Measurements from ENCODE around the gene UBFD1. TPM values are rescaled to one million over a fixed set of nuclear protein-coding genes. Genes with fewer than 3 reads are reported as not detected.
"Not testable (repeated sequence)": the region's sequence is repeated elsewhere in the genome, so short reads cannot be mapped to it uniquely, and the experiment has no call there.

The UBFD1 gene, protein sequence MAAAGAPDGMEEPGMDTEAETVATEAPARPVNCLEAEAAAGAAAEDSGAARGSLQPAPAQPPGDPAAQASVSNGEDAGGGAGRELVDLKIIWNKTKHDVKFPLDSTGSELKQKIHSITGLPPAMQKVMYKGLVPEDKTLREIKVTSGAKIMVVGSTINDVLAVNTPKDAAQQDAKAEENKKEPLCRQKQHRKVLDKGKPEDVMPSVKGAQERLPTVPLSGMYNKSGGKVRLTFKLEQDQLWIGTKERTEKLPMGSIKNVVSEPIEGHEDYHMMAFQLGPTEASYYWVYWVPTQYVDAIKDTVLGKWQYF
- 1 to 10 TPM; 3.8 to 7.5 TPM for polyA plus RNA-seq

DNA sequence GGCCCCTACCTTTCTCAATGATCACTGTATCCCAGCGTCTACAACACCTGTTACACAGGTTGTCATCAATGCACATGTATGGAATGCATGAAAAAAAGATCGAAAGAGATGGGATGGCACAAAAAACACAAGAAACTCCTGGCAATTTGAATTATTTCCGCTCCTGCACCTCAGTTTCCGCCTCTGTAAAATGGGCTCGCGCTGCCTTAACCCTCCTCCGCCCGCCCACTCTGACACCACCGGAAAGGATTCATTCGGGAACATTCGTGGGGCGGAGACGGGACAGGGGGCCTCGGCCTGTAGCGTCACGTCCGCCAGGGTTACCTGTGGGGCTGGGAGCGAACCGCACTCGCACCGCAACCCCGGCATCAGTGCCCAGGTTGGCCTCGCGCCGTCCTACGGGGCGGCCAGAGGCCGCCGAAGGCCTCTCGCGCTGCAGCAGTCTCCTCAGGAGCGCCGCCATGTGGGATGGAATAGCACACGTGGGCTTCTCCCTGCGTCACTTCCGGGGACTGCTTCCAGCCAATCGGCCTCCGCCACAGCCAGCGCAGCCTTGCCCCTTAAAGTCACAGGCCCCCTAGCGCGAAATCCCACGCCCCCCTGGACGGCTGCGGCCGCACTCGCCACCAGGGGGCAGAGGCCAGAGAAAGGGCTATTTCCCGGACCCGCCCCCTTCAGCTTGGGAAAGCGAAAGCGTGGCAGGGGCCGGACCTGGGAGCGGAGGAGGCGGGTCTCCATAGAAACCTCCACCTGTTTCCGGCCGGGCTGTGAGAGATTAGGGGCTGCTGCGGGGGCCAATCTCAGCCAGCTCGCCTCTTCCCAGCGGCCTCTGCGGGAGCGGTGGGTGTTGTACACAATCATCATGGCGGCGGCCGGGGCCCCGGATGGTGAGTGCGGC is at the start of gene UBFD1, which contains the start of gene EARS2:
Gene UBFD1 (plus strand): TSS at position 847 of the 898 bp plus-strand sequence. CDS start 16 bp downstream, at position 863.
Gene EARS2 (minus strand): TSS at position 470 of the 898 bp plus-strand sequence. CDS start 7 bp downstream, at position 463.
- H3K4me1 ChIP-seq (ENCODE audit: control insufficient read depth in 2 of 2, insufficient read depth in 2 of 2, low read length in 1 of 2), result no peaks in the 10 kb centered on the region
- 1 to 2% methylated on average over 64 to 65 of the region's 65 CpGs for WGBS, 2 donors
- peak within 1 kb of the TSS; percentile 96 to 98 for H3K4me3 ChIP-seq (ENCODE audit: low read depth in 1 of 2, low read length in 2 of 2)
- no peaks in the 10 kb centered on the region for H3K27me3 ChIP-seq (ENCODE audit: control insufficient read depth in 1 of 2, insufficient read depth in 2 of 2, low read length in 2 of 2)
- no peaks in the 10 kb centered on the region for H3K9me3 ChIP-seq (ENCODE audit: control insufficient read depth in 2 of 2, insufficient read depth in 1 of 2, low read depth in 1 of 2, low read length in 1 of 2)
- peak within 1 kb of the TSS; percentile 81 to 91 for H3K27ac ChIP-seq (ENCODE audit: low read depth in 2 of 2, low read length in 1 of 2)
- peaks cover 7 to 11% of the 10 kb centered on the region in 2 donors for H3K36me3 ChIP-seq (ENCODE audit: control insufficient read depth in 2 of 2, insufficient read depth in 2 of 2, low read length in 1 of 2)

DNA sequence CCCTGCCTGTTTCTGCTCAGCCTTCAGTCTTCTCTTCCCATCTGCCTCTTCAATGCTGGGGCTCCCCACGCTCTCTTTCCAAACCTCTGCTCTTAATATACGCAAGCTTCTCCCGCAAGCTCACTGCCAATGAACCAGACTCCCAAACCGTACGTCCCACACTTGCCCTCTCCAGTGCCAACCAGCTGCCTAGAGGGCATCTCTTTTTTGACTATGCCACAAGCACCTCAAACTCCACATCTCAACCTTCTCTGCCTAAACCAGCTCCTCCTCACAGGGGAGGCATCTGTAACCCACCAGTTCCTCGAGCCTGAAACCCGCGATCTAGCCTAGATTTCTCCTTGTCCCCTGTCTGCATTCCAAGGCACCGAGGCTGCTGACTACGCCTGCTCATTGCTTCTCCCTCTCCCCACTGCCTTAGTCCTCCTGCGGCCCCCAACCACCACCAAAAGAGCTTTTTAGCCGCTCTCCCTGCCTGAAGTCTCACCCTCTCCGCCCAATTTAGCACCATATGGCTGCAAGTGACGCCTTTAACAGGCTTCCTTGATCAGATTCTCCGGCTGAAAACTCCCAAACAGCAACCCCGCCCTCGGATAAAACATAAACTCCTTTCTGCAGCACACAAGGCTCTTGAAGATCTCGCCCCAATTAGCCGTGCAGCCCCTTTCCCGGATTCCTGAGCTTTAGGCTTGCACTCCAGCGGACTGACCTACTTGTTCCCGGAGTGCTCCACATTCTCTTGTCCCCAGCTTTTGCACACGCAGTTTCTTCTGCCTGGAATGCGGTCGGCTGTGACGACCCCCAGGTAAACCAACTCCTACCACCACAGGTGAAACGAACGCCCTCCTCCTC is 48.7 kb upstream of the UBFD1 start:
- no peaks in the 10 kb centered on the region for H3K36me3 ChIP-seq (ENCODE audit: control insufficient read depth in 2 of 2, insufficient read depth in 2 of 2, low read length in 1 of 2)
- no peaks in the 10 kb centered on the region for H3K27me3 ChIP-seq (ENCODE audit: control insufficient read depth in 1 of 2, insufficient read depth in 2 of 2, low read length in 2 of 2)
- H3K4me3 ChIP-seq (ENCODE audit: low read depth in 1 of 2, low read length in 2 of 2), result peak overlapping the region; percentile 40 to 76
- peaks cover 3 to 21% of the 10 kb centered on the region in 2 donors for H3K4me1 ChIP-seq (ENCODE audit: control insufficient read depth in 2 of 2, insufficient read depth in 2 of 2, low read length in 1 of 2)
- 16 to 20% methylated on average over 28 of the region's 28 CpGs for WGBS, 2 donors
- H3K27ac ChIP-seq (ENCODE audit: low read depth in 2 of 2, low read length in 1 of 2), result peak overlapping the region in 1 of 2 donors; percentile 73
- H3K9me3 ChIP-seq (ENCODE audit: control insufficient read depth in 2 of 2, insufficient read depth in 1 of 2, low read depth in 1 of 2, low read length in 1 of 2), result no peaks in the 10 kb centered on the region

DNA sequence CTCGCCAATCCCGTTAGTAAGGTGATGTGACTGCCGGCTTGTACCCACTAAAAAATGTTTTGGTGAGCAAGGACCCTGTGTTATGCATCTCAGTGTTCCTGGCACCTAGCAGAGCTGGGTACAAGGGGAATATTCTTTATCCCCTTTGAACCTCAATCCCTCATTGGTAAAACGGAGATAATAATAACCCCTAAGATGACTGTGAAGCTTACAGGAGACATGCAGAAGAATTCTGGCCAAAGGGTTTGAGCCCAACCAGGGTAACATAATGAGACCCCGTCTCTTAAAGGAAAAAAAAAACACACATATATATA is 48.1 kb upstream of the UBFD1 start:
- Histone ChIP-seq H3K9me3 (ENCODE audit: control insufficient read depth in 2 of 2, insufficient read depth in 1 of 2, low read depth in 1 of 2, low read length in 1 of 2) (no peaks in the 10 kb centered on the region), H3K4me1 (ENCODE audit: control insufficient read depth in 2 of 2, insufficient read depth in 2 of 2, low read length in 1 of 2) (peaks cover 3 to 20% of the 10 kb centered on the region in 2 donors), H3K36me3 (ENCODE audit: control insufficient read depth in 2 of 2, insufficient read depth in 2 of 2, low read length in 1 of 2) (no peaks in the 10 kb centered on the region), H3K27me3 (ENCODE audit: control insufficient read depth in 1 of 2, insufficient read depth in 2 of 2, low read length in 2 of 2) (no peaks in the 10 kb centered on the region), H3K27ac (ENCODE audit: low read depth in 2 of 2, low read length in 1 of 2) (peak overlapping the region in 1 of 2 donors; percentile 73), H3K4me3 (ENCODE audit: low read depth in 1 of 2, low read length in 2 of 2) (peak overlapping the region; percentile 40 to 76)
- 5 to 9% methylated on average over 5 of the region's 5 CpGs for WGBS, 2 donors

DNA sequence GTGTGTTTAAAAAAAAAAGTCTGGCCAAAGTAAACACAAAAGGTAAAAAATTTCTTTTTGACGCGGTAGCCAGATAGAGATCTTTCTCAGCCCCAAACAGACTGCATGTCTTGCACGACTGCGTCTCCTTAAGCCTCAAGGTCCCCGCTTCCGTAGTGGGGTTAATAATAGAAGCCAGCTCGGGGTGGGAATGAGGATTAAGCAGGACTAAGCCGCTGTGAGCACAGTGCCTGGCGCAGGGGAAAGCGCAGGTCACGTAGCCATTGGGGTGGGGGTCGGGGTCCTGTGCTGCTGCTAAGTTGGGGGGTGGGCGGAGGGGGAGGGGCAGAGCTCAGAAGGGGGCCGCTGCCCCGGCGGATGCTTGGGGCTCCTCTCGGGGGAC is 47.8 kb upstream of the UBFD1 start:
- H3K4me1 ChIP-seq (ENCODE audit: control insufficient read depth in 2 of 2, insufficient read depth in 2 of 2, low read length in 1 of 2), result peaks cover 3 to 16% of the 10 kb centered on the region in 2 donors
- 1 to 2% methylated on average over 16 to 17 of the region's 17 CpGs for WGBS, 2 donors

DNA sequence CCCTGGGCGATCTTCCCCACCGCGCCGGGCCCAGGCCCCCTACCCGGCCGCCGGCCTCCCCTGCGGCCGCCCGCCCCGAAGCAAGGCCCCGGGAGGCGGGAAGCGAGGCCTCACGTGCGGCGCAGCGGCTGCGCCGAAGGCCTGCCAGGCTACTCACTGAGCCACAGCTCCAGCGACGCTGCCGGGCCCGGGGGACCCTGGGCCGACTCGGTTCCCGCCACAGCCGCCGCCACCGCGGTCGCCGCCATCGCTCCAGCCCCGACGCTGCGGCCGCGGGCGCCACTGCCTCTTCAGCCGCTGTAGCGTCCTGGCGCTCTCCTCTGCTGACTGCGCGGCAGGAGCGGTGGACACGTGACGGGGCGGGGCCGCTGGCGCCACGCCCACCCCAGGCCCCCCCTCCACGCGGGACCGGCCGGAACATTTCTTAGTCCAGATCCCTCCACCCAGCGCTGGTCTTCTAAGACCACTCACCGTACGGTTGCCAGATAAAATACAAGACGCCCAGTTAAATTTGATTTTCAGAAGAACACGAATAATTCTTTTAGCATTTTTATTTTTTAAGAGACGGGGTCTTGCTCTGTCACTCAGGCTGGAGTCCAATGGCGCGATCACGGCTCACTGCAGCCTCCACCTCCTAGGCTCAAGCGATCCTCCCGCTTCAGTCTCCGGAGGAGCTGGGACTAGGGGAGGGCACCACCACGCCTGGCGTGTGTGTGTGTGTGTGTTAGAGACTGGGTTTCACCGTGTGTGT is 47.2 kb upstream of the UBFD1 start, which contains the start of gene GGA2:
Gene GGA2 (minus strand): TSS at position 331 of the 751 bp plus-strand sequence. CDS start 83 bp downstream, at position 248.
- H3K27me3 ChIP-seq (ENCODE audit: control insufficient read depth in 1 of 2, insufficient read depth in 2 of 2, low read length in 2 of 2), result no peaks in the 10 kb centered on the region
- H3K36me3 ChIP-seq (ENCODE audit: control insufficient read depth in 2 of 2, insufficient read depth in 2 of 2, low read length in 1 of 2), result no peaks in the 10 kb centered on the region
- 0 to 1% methylated on average over 42 to 71 of the region's 71 CpGs for WGBS, 2 donors
- peak within 1 kb of the TSS; percentile 74 to 81 for H3K27ac ChIP-seq (ENCODE audit: low read depth in 2 of 2, low read length in 1 of 2)
- peaks cover 0 to 14% of the 10 kb centered on the region in 2 donors for H3K4me1 ChIP-seq (ENCODE audit: control insufficient read depth in 2 of 2, insufficient read depth in 2 of 2, low read length in 1 of 2)
- no peaks in the 10 kb centered on the region for H3K9me3 ChIP-seq (ENCODE audit: control insufficient read depth in 2 of 2, insufficient read depth in 1 of 2, low read depth in 1 of 2, low read length in 1 of 2)
- H3K4me3 ChIP-seq (ENCODE audit: low read depth in 1 of 2, low read length in 2 of 2), result peak within 1 kb of the TSS; percentile 76 to 90

More for the DNA sequence above, 47.8 kb upstream of the UBFD1 start:
- Histone ChIP-seq H3K27ac (ENCODE audit: low read depth in 2 of 2, low read length in 1 of 2) (peak overlapping the region; percentile 74 to 81), H3K36me3 (ENCODE audit: control insufficient read depth in 2 of 2, insufficient read depth in 2 of 2, low read length in 1 of 2) (no peaks in the 10 kb centered on the region), H3K4me3 (ENCODE audit: low read depth in 1 of 2, low read length in 2 of 2) (peak overlapping the region; percentile 76 to 90), H3K9me3 (ENCODE audit: control insufficient read depth in 2 of 2, insufficient read depth in 1 of 2, low read depth in 1 of 2, low read length in 1 of 2) (no peaks in the 10 kb centered on the region), H3K27me3 (ENCODE audit: control insufficient read depth in 1 of 2, insufficient read depth in 2 of 2, low read length in 2 of 2) (no peaks in the 10 kb centered on the region)

DNA sequence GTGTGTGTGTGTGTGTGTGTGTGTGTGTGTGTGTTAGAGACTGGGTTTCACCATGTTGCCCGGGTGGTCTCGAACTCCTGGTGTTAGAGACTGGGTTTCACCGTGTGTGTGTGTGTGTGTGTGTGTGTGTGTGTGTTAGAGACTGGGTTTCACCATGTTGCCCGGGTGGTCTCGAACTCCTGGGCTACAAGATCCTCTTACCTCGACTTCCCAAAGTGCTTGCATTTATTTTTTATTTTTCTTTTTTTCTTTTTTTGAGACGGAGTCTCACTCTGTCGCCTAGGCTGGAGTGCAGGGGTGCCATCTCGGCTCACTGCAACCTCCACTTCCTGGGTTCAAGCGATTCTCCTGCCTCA is 46.6 kb upstream of the UBFD1 start:
- H3K36me3 ChIP-seq (ENCODE audit: control insufficient read depth in 2 of 2, insufficient read depth in 2 of 2, low read length in 1 of 2); H3K27me3 ChIP-seq (ENCODE audit: control insufficient read depth in 1 of 2, insufficient read depth in 2 of 2, low read length in 2 of 2); H3K27ac ChIP-seq (ENCODE audit: low read depth in 2 of 2, low read length in 1 of 2); H3K9me3 ChIP-seq (ENCODE audit: control insufficient read depth in 2 of 2, insufficient read depth in 1 of 2, low read depth in 1 of 2, low read length in 1 of 2): not testable (repeated sequence)
- peaks cover 0 to 14% of the 10 kb centered on the region in 2 donors for H3K4me1 ChIP-seq (ENCODE audit: control insufficient read depth in 2 of 2, insufficient read depth in 2 of 2, low read length in 1 of 2)
- 72 to 78% methylated on average over 10 of the region's 10 CpGs for WGBS, 2 donors
- peak overlapping the region; percentile 76 to 90 for H3K4me3 ChIP-seq (ENCODE audit: low read depth in 1 of 2, low read length in 2 of 2)

DNA sequence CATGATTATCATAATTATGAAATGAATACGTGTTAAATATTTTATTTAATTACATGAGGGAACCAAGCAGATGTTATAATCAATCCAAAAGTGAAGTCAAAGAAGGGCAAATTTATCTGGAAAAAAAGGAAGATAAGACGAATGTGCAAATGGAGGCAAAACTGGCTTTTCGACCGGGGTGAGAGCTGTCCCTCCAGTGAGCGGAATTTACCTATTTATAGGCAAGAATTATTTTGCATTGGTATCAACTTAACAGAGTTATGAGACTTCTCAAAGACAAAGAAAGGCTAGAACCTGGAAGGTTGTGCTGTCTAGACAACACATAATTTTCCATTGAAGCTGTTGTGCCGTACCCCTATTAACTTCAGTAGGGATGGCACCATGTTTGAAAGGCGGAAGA is 45.8 kb upstream of the UBFD1 start:
- Histone ChIP-seq H3K9me3 (ENCODE audit: control insufficient read depth in 2 of 2, insufficient read depth in 1 of 2, low read depth in 1 of 2, low read length in 1 of 2) (no peaks in the 10 kb centered on the region), H3K27ac (ENCODE audit: low read depth in 2 of 2, low read length in 1 of 2) (no peak overlapping the region), H3K36me3 (ENCODE audit: control insufficient read depth in 2 of 2, insufficient read depth in 2 of 2, low read length in 1 of 2) (no peaks in the 10 kb centered on the region), H3K4me1 (ENCODE audit: control insufficient read depth in 2 of 2, insufficient read depth in 2 of 2, low read length in 1 of 2) (peaks cover 0 to 11% of the 10 kb centered on the region in 2 donors), H3K4me3 (ENCODE audit: low read depth in 1 of 2, low read length in 2 of 2) (no peak overlapping the region), H3K27me3 (ENCODE audit: control insufficient read depth in 1 of 2, insufficient read depth in 2 of 2, low read length in 2 of 2) (no peaks in the 10 kb centered on the region)
- WGBS, 2 donors, result 82 to 94% methylated on average over 7 of the region's 7 CpGs

DNA sequence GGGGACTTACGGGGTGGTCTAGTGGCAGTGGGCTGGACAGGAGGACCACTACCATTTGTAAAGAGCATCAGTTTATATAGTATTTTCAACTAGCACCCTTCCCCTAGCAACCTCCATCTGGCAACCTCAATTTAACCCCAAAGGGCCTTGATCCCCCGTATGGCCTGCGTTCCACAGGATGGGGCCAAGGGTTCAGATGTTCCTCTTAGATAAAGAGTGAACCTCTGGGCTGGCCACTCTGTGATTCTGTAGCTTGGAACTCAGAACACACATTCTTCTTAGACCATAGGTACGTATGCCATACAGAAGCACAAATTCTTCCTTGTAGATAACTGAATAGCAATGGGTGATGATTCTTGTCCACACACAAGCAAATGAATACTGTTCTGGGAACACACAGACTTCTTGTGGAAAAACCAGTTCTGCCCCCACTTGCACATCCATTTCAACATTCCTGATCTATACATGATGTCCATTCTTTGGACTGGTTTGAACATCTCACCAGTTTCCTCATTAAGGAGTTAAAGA is 45.3 kb upstream of the UBFD1 start:
- no peak overlapping the region for H3K27ac ChIP-seq (ENCODE audit: low read depth in 2 of 2, low read length in 1 of 2)
- no peaks in the 10 kb centered on the region for H3K36me3 ChIP-seq (ENCODE audit: control insufficient read depth in 2 of 2, insufficient read depth in 2 of 2, low read length in 1 of 2)
- H3K27me3 ChIP-seq (ENCODE audit: control insufficient read depth in 1 of 2, insufficient read depth in 2 of 2, low read length in 2 of 2), result no peaks in the 10 kb centered on the region
- H3K4me1 ChIP-seq (ENCODE audit: control insufficient read depth in 2 of 2, insufficient read depth in 2 of 2, low read length in 1 of 2), result peaks cover 0 to 11% of the 10 kb centered on the region in 2 donors
- no peak overlapping the region for H3K4me3 ChIP-seq (ENCODE audit: low read depth in 1 of 2, low read length in 2 of 2)
- WGBS, 2 donors, result 86 to 94% methylated on average over 4 of the region's 4 CpGs
- H3K9me3 ChIP-seq (ENCODE audit: control insufficient read depth in 2 of 2, insufficient read depth in 1 of 2, low read depth in 1 of 2, low read length in 1 of 2), result no peaks in the 10 kb centered on the region

Data from esophagus (tissue), 2 donors.